IPS-18a (cell line): ENCODE results near the gene RNF114.
"Not testable (repeated sequence)": the region's sequence is repeated elsewhere in the genome, so short reads cannot be mapped to it uniquely, and the experiment has no call there.

ENCODE experiments used
- H3K27ac ChIP-seq: one replicate; pipeline ENCODE4 v1.5.1; 2013; ENCODE audit warnings: low read length
- H3K27me3 ChIP-seq: one replicate; pipeline ENCODE4 v1.6.1; 2013; ENCODE audit warnings: mild to moderate bottlenecking, low read length; ENCODE audit not compliant: control insufficient read depth, insufficient read depth
- H3K36me3 ChIP-seq: one replicate; pipeline ENCODE4 v1.6.1; 2013; ENCODE audit warnings: low read depth, low read length; ENCODE audit not compliant: control insufficient read depth
- H3K4me1 ChIP-seq: one replicate; pipeline ENCODE4 v1.6.1; 2013; ENCODE audit warnings: low read depth, low read length; ENCODE audit not compliant: control insufficient read depth
- H3K4me3 ChIP-seq: one replicate; pipeline ENCODE4 v1.5.1; 2013; ENCODE audit warnings: low read length
- H3K9ac ChIP-seq: one replicate; pipeline ENCODE4 v1.6.1; 2013; ENCODE audit warnings: mild to moderate bottlenecking, low read length, moderate library complexity
- H3K9me3 ChIP-seq: one replicate; pipeline ENCODE4 v1.6.1; 2013; ENCODE audit warnings: low read depth, low read length; ENCODE audit not compliant: control insufficient read depth

RNF114 gene

DNA sequence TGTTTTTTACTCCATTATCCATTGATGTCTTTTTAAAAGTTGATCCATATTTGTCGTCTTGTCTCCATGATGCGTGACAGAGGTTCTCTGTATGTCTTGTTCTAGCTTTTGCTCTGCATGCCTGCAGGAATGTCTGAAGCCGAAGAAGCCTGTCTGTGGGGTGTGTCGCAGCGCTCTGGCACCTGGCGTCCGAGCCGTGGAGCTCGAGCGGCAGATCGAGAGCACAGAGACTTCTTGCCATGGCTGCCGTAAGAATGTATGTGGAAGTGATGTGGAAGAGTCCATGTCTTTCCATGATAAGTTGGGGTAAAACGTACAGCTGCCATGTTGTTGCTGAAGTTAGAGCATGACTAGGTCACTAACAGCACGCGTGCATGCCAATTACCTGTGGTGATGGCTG is 5.3 kb downstream of the RNF114 start:
- H3K4me1 ChIP-seq: peaks cover 7% of the 10 kb centered on the region
- no peak overlapping the region for H3K27ac ChIP-seq
- H3K36me3 ChIP-seq: peaks cover 53% of the 10 kb centered on the region
- no peak overlapping the region for H3K4me3 ChIP-seq
- H3K27me3 ChIP-seq: no peaks in the 10 kb centered on the region
- H3K9ac ChIP-seq: no peak overlapping the region
- H3K9me3 ChIP-seq: no peaks in the 10 kb centered on the region

DNA sequence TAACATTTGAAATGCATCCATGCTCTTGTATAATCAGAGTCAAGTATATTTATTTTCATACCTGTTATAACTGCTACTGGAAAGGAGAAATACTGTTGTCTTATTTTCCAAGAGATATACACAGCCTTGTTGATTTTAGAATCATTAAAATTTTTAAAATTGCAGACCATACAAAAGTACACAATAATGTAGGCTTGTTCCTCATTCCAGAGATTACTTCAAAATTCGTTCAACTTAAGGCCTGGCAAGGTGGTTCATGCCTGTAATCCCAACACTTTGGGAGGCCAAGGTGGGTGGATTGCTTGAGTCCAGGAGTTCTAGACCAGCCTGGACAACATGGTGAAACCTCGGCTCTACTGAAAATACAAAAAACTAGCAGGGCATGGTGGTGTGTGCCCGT is 6.1 kb downstream of the RNF114 start:
- Histone ChIP-seq H3K27me3 (no peaks in the 10 kb centered on the region), H3K27ac (no peak overlapping the region), H3K4me1 (peaks cover 4% of the 10 kb centered on the region), H3K36me3 (peaks cover 55% of the 10 kb centered on the region), H3K4me3 (no peak overlapping the region), H3K9ac (no peak overlapping the region), H3K9me3 (no peaks in the 10 kb centered on the region)

DNA sequence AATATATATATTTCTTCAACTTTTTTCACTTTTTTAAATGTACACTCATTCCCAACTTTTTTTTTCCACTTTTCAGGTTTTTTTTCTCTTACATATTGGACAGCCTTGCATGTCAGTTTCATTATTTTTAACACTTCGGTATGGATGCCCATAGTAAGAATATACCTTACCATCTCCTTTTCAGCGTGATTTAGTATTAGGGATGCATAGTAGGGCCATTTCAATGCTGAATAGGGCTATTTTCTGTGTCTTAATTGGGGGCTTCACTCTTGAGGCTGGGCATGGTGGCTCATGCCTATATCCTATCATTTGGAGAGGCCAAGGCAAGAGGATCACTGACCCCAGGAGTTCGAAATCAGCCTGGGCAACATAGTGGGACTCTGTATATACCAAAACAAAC is 6.7 kb downstream of the RNF114 start:
- Histone ChIP-seq H3K9me3 (no peaks in the 10 kb centered on the region), H3K27me3 (no peaks in the 10 kb centered on the region), H3K4me1 (no peaks in the 10 kb centered on the region), H3K9ac (no peak overlapping the region), H3K4me3 (no peak overlapping the region), H3K36me3 (peaks cover 55% of the 10 kb centered on the region), H3K27ac (no peak overlapping the region)

DNA sequence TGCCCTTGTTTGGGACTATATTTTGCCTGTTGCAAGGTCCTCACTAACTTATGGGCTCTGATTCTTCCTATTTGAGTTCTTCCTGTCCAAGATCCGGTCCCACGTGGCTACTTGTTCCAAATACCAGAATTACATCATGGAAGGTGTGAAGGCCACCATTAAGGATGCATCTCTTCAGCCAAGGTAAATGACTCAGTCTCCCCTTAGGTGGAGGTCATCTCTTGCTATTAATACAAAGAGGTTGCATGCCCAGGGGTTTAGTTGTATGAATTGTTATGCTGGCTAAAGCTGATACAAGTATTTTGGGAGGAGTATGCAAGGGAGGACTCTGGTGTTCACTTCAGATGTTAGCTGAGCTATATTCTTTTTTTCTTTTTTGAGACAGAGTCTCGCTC is 9.1 kb downstream of the RNF114 start:
- H3K27me3 ChIP-seq: no peaks in the 10 kb centered on the region
- no peaks in the 10 kb centered on the region for H3K4me1 ChIP-seq
- H3K36me3 ChIP-seq: peaks cover 58% of the 10 kb centered on the region
- H3K27ac ChIP-seq: no peak overlapping the region
- no peak overlapping the region for H3K9ac ChIP-seq
- H3K9me3 ChIP-seq: no peaks in the 10 kb centered on the region
- H3K4me3 ChIP-seq: no peak overlapping the region

DNA sequence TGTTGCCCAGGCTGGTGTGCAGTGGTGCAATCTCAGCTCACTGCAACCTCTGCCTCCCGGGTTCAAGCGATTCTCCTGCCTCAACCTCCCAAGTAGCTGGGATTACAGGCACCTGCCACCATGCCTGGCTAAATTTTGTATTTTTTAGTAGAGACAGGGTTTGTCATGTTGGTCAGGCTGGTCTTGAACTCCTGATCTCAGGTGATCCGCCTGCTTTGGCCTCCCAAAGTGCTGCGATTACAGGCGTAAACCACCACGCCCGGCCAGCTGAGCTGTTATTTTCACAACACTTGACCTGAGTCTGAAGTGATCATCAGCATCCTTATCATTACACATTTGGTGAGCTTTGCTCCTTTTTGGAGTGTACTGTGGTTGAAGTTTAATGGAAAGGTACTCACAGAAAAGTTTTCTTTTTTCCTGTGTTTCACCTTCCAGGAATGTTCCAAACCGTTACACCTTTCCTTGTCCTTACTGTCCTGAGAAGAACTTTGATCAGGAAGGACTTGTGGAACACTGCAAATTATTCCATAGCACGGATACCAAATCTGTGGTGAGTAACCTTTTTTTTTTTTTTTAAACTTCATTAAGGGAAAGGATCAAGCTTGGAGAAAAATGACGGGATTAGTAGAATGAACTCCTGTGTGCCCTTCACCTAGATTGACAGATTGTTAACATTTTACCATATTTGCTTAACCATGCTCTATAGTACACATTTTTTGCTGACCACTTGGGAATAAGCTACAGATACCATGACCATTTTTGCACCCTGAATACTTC is 9.7 kb downstream of the RNF114 start:
- Histone ChIP-seq H3K4me3 (no peak overlapping the region), H3K27me3 (no peaks in the 10 kb centered on the region), H3K9ac (no peak overlapping the region), H3K4me1 (no peaks in the 10 kb centered on the region), H3K27ac (no peak overlapping the region), H3K9me3 (no peaks in the 10 kb centered on the region), H3K36me3 (peaks cover 64% of the 10 kb centered on the region)

DNA sequence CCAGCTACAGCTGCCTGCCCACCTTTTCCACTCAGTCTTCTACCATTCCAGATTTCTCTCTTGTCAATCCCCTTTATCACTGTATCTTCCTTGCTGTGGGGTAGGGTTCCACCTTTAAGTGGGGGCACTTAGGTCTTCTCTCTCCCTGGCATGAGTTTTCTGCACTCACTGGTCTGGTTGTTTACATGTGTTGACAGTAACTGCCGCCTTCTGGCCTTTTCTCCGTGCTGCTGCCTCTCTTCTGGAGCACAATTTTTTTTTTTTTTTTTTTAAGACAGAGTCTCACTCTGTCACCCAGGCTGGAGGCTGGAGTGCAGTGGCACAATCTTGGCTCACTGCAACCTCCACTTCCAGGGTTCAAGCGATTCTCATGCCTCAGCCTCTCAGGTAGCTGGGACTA is 12.0 kb downstream of the RNF114 start:
- peaks cover 65% of the 10 kb centered on the region for H3K36me3 ChIP-seq

DNA sequence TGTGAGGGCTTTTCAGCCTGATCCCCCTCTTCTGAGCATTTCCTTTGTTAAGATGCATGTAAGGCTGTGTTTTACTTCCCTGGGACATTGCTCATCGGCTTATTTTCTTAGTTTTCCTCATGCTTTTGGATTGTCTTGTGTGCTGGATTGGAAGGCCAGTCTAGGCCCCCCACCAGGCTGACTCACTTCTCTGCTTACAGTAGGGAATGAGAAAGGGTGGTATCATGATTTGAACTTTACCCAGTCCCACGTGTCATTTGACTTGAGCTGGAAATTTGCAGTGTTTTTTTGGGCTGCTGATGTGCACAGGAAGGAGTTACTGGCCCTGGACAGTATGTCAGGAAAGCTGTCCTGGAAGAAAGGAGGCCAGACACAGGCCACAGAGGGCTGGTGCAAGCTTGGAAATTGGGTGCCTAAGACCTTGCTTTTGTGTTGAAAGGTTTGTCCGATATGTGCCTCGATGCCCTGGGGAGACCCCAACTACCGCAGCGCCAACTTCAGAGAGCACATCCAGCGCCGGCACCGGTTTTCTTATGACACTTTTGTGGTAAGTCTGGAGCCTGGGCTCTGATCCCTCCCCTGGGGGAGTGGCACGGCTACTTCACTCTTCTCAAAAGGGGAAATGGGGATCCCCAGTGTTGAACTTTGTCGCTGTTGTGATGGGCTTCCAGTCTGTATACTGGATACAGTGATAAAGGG is 12.8 kb downstream of the RNF114 start:
- Histone ChIP-seq H3K9ac (no peak overlapping the region), H3K27me3 (no peaks in the 10 kb centered on the region), H3K27ac (no peak overlapping the region), H3K9me3 (no peaks in the 10 kb centered on the region), H3K4me1 (no peaks in the 10 kb centered on the region), H3K36me3 (peaks cover 62% of the 10 kb centered on the region), H3K4me3 (no peak overlapping the region)

More for the DNA sequence above, 12.0 kb downstream of the RNF114 start:
- Histone ChIP-seq H3K27ac (no peak overlapping the region), H3K9ac (no peak overlapping the region), H3K9me3 (no peaks in the 10 kb centered on the region), H3K27me3 (no peaks in the 10 kb centered on the region), H3K4me3 (no peak overlapping the region), H3K4me1 (no peaks in the 10 kb centered on the region)

DNA sequence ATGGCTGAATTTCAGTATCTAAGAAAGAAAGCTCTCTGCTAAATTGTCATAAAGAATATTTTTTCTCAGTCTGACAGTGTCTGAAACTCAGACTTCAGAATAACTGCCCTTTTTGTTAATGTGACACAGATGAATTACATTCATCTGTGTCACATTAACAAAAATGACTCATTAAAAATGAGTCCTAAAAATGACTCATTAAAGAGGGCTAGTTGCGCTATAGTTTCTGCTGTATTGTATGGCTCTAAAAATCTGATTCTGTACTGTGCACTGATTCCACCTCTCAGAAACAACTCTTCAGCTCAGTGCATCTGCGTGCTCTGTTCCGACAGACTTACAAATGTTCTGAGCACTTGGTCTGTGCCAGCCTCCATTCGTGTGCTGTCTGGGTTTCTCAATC is 15.0 kb downstream of the RNF114 start:
- H3K4me3 ChIP-seq: no peak overlapping the region
- H3K9ac ChIP-seq: no peak overlapping the region
- H3K9me3 ChIP-seq: no peaks in the 10 kb centered on the region
- H3K4me1 ChIP-seq: no peaks in the 10 kb centered on the region
- peaks cover 55% of the 10 kb centered on the region for H3K36me3 ChIP-seq
- H3K27ac ChIP-seq: no peak overlapping the region
- H3K27me3 ChIP-seq: no peaks in the 10 kb centered on the region

DNA sequence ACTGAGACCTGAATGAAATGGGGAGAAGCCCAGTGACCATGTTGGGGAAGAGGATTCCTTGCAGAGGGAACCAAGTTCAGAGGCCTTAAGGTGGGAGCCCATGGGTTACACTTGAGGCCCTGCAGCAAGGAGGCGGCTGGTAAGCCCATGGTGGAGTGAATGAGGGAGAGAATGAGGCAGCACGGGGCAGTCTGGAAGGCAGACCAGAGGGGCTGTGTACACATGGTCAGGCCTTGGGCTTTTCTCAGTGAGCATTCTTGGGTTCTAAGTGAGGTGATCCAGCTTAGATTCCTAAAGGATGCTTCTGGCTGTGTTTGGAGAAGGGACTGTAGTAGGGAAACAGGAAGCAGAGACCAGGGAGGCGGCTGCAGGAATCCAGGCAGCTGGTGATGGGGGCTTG is 19.0 kb downstream of the RNF114 start:
- no peak overlapping the region for H3K4me3 ChIP-seq
- no peaks in the 10 kb centered on the region for H3K9me3 ChIP-seq
- H3K9ac ChIP-seq: no peak overlapping the region
- no peaks in the 10 kb centered on the region for H3K27me3 ChIP-seq
- no peaks in the 10 kb centered on the region for H3K4me1 ChIP-seq
- peaks cover 36% of the 10 kb centered on the region for H3K36me3 ChIP-seq
- H3K27ac ChIP-seq: no peak overlapping the region

DNA sequence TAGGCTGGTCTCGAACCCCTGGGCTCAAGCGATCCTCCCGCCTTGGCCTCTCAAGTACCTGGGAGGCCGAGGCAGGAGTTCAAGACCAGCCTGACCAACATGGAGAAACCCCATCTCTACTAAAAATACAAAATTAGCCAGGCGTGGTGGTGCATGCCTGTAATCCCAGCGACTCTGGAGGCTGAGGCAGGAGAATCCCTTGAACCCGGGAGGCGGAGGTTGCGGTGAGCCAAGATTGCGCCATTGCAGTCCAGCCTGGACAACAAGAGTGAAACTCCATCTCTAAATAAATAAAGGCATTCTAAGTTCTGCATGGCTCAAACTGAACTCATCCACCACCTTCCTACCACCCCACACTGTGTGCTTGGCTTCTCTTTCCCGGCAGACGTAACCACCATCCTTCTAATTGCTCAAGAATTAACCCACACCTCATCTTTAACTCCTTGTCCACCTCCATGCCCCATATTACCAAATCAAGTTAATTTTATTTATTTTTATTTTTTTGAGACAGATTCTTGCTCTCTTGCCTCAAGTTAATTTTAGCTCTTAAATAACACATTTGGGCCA is 19.7 kb downstream of the RNF114 start:
- not testable (repeated sequence) for H3K4me3 ChIP-seq, H3K27me3 ChIP-seq, H3K27ac ChIP-seq, H3K4me1 ChIP-seq, H3K9me3 ChIP-seq, H3K9ac ChIP-seq
- peaks cover 29% of the 10 kb centered on the region for H3K36me3 ChIP-seq

DNA sequence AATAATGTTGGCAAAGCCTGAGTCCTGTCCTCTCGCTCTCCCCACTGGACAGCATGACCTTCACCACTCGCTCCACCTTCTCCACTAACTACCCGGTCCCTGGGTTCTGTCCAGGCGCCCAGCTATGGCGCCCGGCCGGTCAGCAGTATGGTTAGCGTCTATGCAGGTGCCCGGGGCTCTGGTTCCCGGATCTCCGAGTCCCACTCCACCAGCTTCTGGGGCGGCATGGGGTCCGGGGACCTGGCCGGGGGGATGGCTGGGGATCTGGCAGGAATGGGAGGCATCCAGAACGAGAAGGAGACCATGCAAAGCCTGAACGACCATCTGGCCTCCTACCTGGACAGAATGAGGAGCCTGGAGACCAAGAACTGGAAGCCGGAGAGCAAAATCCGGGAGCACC is 20.5 kb downstream of the RNF114 start:
- Histone ChIP-seq H3K4me1 (no peaks in the 10 kb centered on the region), H3K36me3 (peaks cover 22% of the 10 kb centered on the region), H3K27ac (no peak overlapping the region), H3K4me3 (no peak overlapping the region), H3K9me3 (no peaks in the 10 kb centered on the region), H3K27me3 (no peaks in the 10 kb centered on the region), H3K9ac (no peak overlapping the region)
